ENCODE data around the gene ATP1A4. TPM values are rescaled to one million over a fixed set of nuclear protein-coding genes. Genes with fewer than 3 reads are reported as not detected.

ATP1A4 gene
- total and polyA plus RNA-seq, 2 donors from 2014 or later = 0.19 TPM; not detected in 1

GRCh38 chr1:160191756-160192155 lies 40.4 kb downstream of the ATP1A4 start:
- Histone ChIP-seq H3K9me3 (ENCODE audit: control insufficient read depth in 2 of 3, insufficient read depth in 1 of 3, low read length in 3 of 3) (peaks cover 0 to 4% (median 0%) of the 10 kb centered on the region in 3 donors), H3K4me3 (ENCODE audit: low read length in 3 of 3) (no peak overlapping the region), H3K4me1 (ENCODE audit: control insufficient read depth in 2 of 3, insufficient read depth in 2 of 3, low read depth in 1 of 3, low read length in 3 of 3) (peaks cover 2 to 5% (median 3%) of the 10 kb centered on the region in 3 donors), H3K27ac (ENCODE audit: low read depth in 2 of 2, low read length in 2 of 2) (no peak overlapping the region), H3K27me3 (ENCODE audit: control insufficient read depth, insufficient read depth, low read length) (peaks cover 4% of the 10 kb centered on the region), H3K9ac (ENCODE audit: low read length in 3 of 3) (no peak overlapping the region), H3K36me3 (ENCODE audit: control insufficient read depth in 2 of 3, insufficient read depth in 3 of 3, low read length in 3 of 3) (no peaks in the 10 kb centered on the region)
- FAIRE-seq (no peak), DNase-seq (no peak)
- TF ChIP-seq, protein P1, sequence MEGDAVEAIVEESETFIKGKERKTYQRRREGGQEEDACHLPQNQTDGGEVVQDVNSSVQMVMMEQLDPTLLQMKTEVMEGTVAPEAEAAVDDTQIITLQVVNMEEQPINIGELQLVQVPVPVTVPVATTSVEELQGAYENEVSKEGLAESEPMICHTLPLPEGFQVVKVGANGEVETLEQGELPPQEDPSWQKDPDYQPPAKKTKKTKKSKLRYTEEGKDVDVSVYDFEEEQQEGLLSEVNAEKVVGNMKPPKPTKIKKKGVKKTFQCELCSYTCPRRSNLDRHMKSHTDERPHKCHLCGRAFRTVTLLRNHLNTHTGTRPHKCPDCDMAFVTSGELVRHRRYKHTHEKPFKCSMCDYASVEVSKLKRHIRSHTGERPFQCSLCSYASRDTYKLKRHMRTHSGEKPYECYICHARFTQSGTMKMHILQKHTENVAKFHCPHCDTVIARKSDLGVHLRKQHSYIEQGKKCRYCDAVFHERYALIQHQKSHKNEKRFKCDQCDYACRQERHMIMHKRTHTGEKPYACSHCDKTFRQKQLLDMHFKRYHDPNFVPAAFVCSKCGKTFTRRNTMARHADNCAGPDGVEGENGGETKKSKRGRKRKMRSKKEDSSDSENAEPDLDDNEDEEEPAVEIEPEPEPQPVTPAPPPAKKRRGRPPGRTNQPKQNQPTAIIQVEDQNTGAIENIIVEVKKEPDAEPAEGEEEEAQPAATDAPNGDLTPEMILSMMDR (IDR thresholded peaks at IDR 0.05; ENCODE audit: borderline replicate concordance, extremely low read depth, insufficient read depth) = no peak
- intact Hi-C loops (cut with DNase I) = loop anchor here (10.0 kb wide), 1 partner anchor 103 kb away; no protein-coding TSS in a partner anchor

GRCh38 chr1:160192234-160192633 lies 40.8 kb downstream of the ATP1A4 start:
- FAIRE-seq (no peak), DNase-seq (no peak)
- Histone ChIP-seq H3K4me1 (ENCODE audit: control insufficient read depth in 2 of 3, insufficient read depth in 2 of 3, low read depth in 1 of 3, low read length in 3 of 3) (peaks cover 2 to 5% (median 3%) of the 10 kb centered on the region in 3 donors), H3K9ac (ENCODE audit: low read length in 3 of 3) (no peak overlapping the region), H3K27me3 (ENCODE audit: control insufficient read depth, insufficient read depth, low read length) (peaks cover 4% of the 10 kb centered on the region), H3K27ac (ENCODE audit: low read depth in 2 of 2, low read length in 2 of 2) (no peak overlapping the region), H3K36me3 (ENCODE audit: control insufficient read depth in 2 of 3, insufficient read depth in 3 of 3, low read length in 3 of 3) (no peaks in the 10 kb centered on the region), H3K4me3 (ENCODE audit: low read length in 3 of 3) (no peak overlapping the region), H3K9me3 (ENCODE audit: control insufficient read depth in 2 of 3, insufficient read depth in 1 of 3, low read length in 3 of 3) (peaks cover 0 to 4% (median 0%) of the 10 kb centered on the region in 3 donors)
- TF ChIP-seq, protein P1 (IDR thresholded peaks at IDR 0.05; ENCODE audit: borderline replicate concordance, extremely low read depth, insufficient read depth) = no peak
- intact Hi-C loops (cut with DNase I) = loop anchor here (10.0 kb wide), 1 partner anchor 103 kb away; no protein-coding TSS in a partner anchor

DNA sequence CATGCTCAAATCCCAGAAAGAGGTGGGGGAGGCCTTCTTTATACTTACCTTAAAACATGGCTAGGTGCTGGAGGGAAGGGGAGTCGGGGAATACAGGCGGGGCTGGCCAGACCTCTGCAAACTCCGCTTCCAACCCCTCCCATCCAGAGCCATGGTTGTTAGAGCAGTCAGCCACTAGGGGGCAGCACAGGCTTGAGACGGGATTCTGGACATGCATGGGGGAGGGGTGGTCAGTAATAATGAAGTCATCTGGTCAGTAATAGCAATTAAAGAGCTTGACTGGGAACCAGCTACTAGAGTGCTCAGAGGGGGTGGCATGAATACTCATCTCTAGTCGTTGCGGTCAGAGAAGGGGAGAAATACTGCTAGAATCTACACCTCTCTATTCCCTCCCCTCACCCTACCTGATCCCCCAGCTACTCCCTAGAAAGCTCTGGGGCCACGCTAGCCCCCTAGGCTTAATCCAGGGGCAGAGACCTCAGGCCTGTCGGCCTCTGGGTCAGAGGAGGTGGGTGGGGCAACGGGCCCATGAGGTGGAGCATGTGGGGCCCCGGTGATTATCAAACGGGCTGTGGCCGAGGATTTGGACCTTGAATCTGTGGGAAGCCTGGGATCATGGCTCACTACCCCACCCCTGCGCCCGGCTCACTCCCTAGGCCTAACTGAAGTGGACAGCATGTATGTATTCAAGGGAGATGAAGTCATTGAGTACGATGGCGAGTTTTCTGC lies 41.9 kb downstream of the ATP1A4 start:
- no peak overlapping the region for H3K9ac ChIP-seq (ENCODE audit: low read length in 3 of 3)
- FAIRE-seq (no peak), DNase-seq (peak; percentile 91 to 95 (median 93))
- H3K36me3 ChIP-seq (ENCODE audit: control insufficient read depth in 2 of 3, insufficient read depth in 3 of 3, low read length in 3 of 3) = no peaks in the 10 kb centered on the region
- TF ChIP-seq, protein P1 (IDR thresholded peaks at IDR 0.05; ENCODE audit: borderline replicate concordance, extremely low read depth, insufficient read depth) = peak; percentile 99
- peaks cover 2 to 5% (median 3%) of the 10 kb centered on the region in 3 donors for H3K4me1 ChIP-seq (ENCODE audit: control insufficient read depth in 2 of 3, insufficient read depth in 2 of 3, low read depth in 1 of 3, low read length in 3 of 3)
- intact Hi-C loops (cut with DNase I) = loop anchor here (10.0 kb wide), 1 partner anchor 102 kb away; no protein-coding TSS in a partner anchor
- H3K9me3 ChIP-seq (ENCODE audit: control insufficient read depth in 2 of 3, insufficient read depth in 1 of 3, low read length in 3 of 3) = peaks cover 0 to 4% (median 0%) of the 10 kb centered on the region in 3 donors
- H3K4me3 ChIP-seq (ENCODE audit: low read length in 3 of 3) = peak overlapping the region in 1 of 3 donors; percentile 9
- peaks cover 4% of the 10 kb centered on the region for H3K27me3 ChIP-seq (ENCODE audit: control insufficient read depth, insufficient read depth, low read length)
- no peak overlapping the region for H3K27ac ChIP-seq (ENCODE audit: low read depth in 2 of 2, low read length in 2 of 2)
